Endothelial cell of umbilical vein (primary cell): ENCODE data around the gene PPP3CA. TPM values are rescaled to one million over a fixed set of nuclear protein-coding genes. Genes with fewer than 3 reads are reported as not detected.
A peak's percentile ranks its signal among the peaks of the same experiment; 100 is the strongest.

ENCODE experiments used
- BruUV-seq: library from RNA; stranded (reverse); fragments of 400-500 nt; replicated peaks from 2 replicates; lab custom pipeline; 2021; lab: Mats Ljungman, UMichigan
- CTCF ChIA-PET: fragments of 300-600, 350-600 bp; sonication (Branson Sonifier 250); formaldehyde crosslinking; loops from one replicate; lab custom pipeline; 2021; ENCODE audit warnings: antibody characterized with exemption, inconsistent platforms; lab: Charles Lee
- POLR2A ChIA-PET: fragments of 300-600, 350-600 bp; sonication (Branson Sonifier 250); formaldehyde crosslinking; loops from one replicate; lab custom pipeline; 2021; ENCODE audit warnings: antibody characterized with exemption, inconsistent platforms; lab: Charles Lee
- DNase-seq: peaks from one replicate; pipeline ENCODE4 v3.0.0-alpha.2; 2011; ENCODE audit warnings: low read depth, low spot score
- FAIRE-seq: peaks from 2 replicates; lab custom pipeline; 2011; peaks lifted over from hg19 to GRCh38; lab: Jason Lieb, UNC
- H2AFZ ChIP-seq: 2 replicates; pipeline ENCODE4 v1.6.0; 2012; ENCODE audit warnings: low read depth, low read length, control low read depth, inconsistent platforms
- H3K27ac ChIP-seq: 2 replicates; pipeline ENCODE4 v1.5.1; 2011; ENCODE audit warnings: low read depth, mild to moderate bottlenecking, control low read depth, low read length, moderate library complexity; ENCODE audit not compliant: insufficient read depth
- H3K27me3 ChIP-seq, 2 experiments: 2 replicates each; pipeline versions ENCODE4 v1.6.0 to v1.6.1; 2011; ENCODE audit warnings: low read length in 2 of 2, mixed read lengths in 1 of 2; ENCODE audit not compliant: control insufficient read depth in 2 of 2, insufficient read depth in 2 of 2
- H3K36me3 ChIP-seq, 2 experiments: 2 replicates in 1 of 2; 3 replicates in 1 of 2; pipeline ENCODE4 v1.5.1; 2011; ENCODE audit warnings: low read length in 2 of 2, mild to moderate bottlenecking in 1 of 2, moderate library complexity in 1 of 2; ENCODE audit not compliant: control insufficient read depth in 2 of 2, insufficient read depth in 2 of 2; ENCODE audit errors: extremely low read depth in 1 of 2
- H3K4me1 ChIP-seq: 3 replicates; pipeline ENCODE4 v1.5.1; 2011; ENCODE audit warnings: mild to moderate bottlenecking, low read length; ENCODE audit not compliant: control insufficient read depth, insufficient read depth; ENCODE audit errors: extremely low read depth
- H3K4me2 ChIP-seq: 2 replicates; pipeline ENCODE4 v1.6.1; 2011; ENCODE audit warnings: low read length, control low read depth, mixed read lengths; ENCODE audit not compliant: insufficient read depth
- H3K4me3 ChIP-seq, 3 experiments: fragments of 200-600 bp in 1 of 3; sonication (generic), shearing (Covaris generic) in 1 of 3; replicated peaks in 1 of 3; 2 replicates each; pipeline ENCODE4 v1.5.1; 2011 to 2016; ENCODE audit warnings: control low read depth in 3 of 3, low read length in 3 of 3, mild to moderate bottlenecking in 2 of 3, inconsistent platforms in 1 of 3, low read depth in 1 of 3, moderate library complexity in 1 of 3; ENCODE audit not compliant: insufficient read depth in 1 of 3
- H3K79me2 ChIP-seq: 2 replicates; pipeline ENCODE4 v1.6.0; 2012; ENCODE audit warnings: low read length, inconsistent platforms; ENCODE audit not compliant: control insufficient read depth, insufficient read depth
- H3K9ac ChIP-seq: replicated peaks from 2 replicates; pipeline ENCODE3; 2011; ENCODE audit warnings: low read length, control low read depth; ENCODE audit not compliant: insufficient read depth; ENCODE audit errors: extremely low read depth
- H3K9me1 ChIP-seq: replicated peaks from 3 replicates; pipeline ENCODE4 v1.6.0; 2011; ENCODE audit warnings: mild to moderate bottlenecking, low read length; ENCODE audit not compliant: control insufficient read depth, insufficient read depth; ENCODE audit errors: extremely low read depth
- H3K9me3 ChIP-seq: replicated peaks from 2 replicates; pipeline ENCODE4 v1.5.1; 2012; ENCODE audit warnings: low read length, inconsistent platforms; ENCODE audit not compliant: control insufficient read depth, insufficient read depth
- H4K20me1 ChIP-seq: replicated peaks from 2 replicates; pipeline ENCODE3; 2011; ENCODE audit warnings: mild to moderate bottlenecking, low read length; ENCODE audit not compliant: control insufficient read depth, insufficient read depth; ENCODE audit errors: extremely low read depth
- CTCF ChIP-seq, 2 donors: IDR thresholded peaks; 1 replicate in 1 of 2; 2 replicates in 1 of 2; pipeline ENCODE4 v1.5.1; 2011; ENCODE audit warnings: low read length in 2 of 2, mild to moderate bottlenecking in 2 of 2, moderate library complexity in 2 of 2, control low read depth in 1 of 2, inconsistent platforms in 1 of 2, low read depth in 1 of 2; ENCODE audit not compliant: insufficient read depth in 1 of 2; ENCODE audit errors: extremely low read depth in 1 of 2
- EZH2 ChIP-seq: IDR thresholded peaks from 2 replicates; pipeline ENCODE4 v1.6.1; 2012; ENCODE audit warnings: borderline replicate concordance, low read depth, mild to moderate bottlenecking, moderate library complexity, low read length, inconsistent platforms; ENCODE audit not compliant: severe bottlenecking
- FOS ChIP-seq: IDR thresholded peaks from 2 replicates; pipeline ENCODE4 v1.6.1; 2011; ENCODE audit warnings: mild to moderate bottlenecking, low read length, moderate library complexity, borderline replicate concordance; ENCODE audit not compliant: insufficient read depth
- GATA2 ChIP-seq: IDR thresholded peaks from 2 replicates; pipeline ENCODE4 v1.7.0; 2011; ENCODE audit warnings: low read depth, mild to moderate bottlenecking, moderate library complexity, mixed read lengths, low read length; ENCODE audit not compliant: insufficient read length, insufficient read depth
- JUN ChIP-seq: IDR thresholded peaks from 2 replicates; pipeline ENCODE4 v1.6.1; 2011; ENCODE audit warnings: borderline replicate concordance, low read depth; ENCODE audit not compliant: insufficient read length, insufficient read depth
- MAX ChIP-seq: IDR thresholded peaks from 2 replicates; pipeline ENCODE4 v1.6.1; 2011; ENCODE audit not compliant: insufficient read depth, insufficient read length
- MYC ChIP-seq: IDR thresholded peaks from one replicate; pipeline ENCODE4 v1.6.1; 2011; ENCODE audit warnings: mild to moderate bottlenecking, low read depth, low read length
- POLR2A ChIP-seq: IDR thresholded peaks from 2 replicates; pipeline ENCODE4 v1.6.1; 2012; ENCODE audit warnings: low read depth, mild to moderate bottlenecking, control low read depth, low read length
- POLR2AphosphoS5 ChIP-seq: IDR thresholded peaks from 2 replicates; pipeline ENCODE4 v1.6.1; 2012; ENCODE audit warnings: low read depth, mild to moderate bottlenecking, control low read depth, low read length, moderate library complexity; ENCODE audit not compliant: insufficient read depth
- dilution Hi-C: fragments of 300-500 bp; cut with MboI; formaldehyde crosslinking; loops from one replicate; pipeline ENCODE4 v1.15.0; 2019; ENCODE audit warnings: low sequenced_read_pairs; ENCODE audit not compliant: extremely low pct_ligation_motif_present
- intact Hi-C: fragments of 100-400 bp; cut with micrococcal nuclease; formaldehyde crosslinking; loops from one replicate; pipeline ENCODE4 v1.10.0; 2022
- polyA plus RNA-seq, 4 experiments: library from polyadenylated mRNA; depleted of rRNA in 3 of 4; stranded (reverse) in 3 of 4; unstranded in 1 of 4; fragments of >200 nt; gene quantifications; 2 replicates each; pipeline versions ENCODE4 v1.2.1 to v1.2.3, GENCODE V29; 2011 to 2012; ENCODE audit warnings: missing spikeins in 1 of 4
- total RNA-seq: library from RNA; stranded (reverse); gene quantifications from 2 replicates; pipeline ENCODE4 v1.2.3, GENCODE V29; 2021

The PPP3CA gene
- total and polyA plus RNA-seq, 2 donors (not counting 3 experiments of a cell fraction or from before 2014, with no cell fraction given) = 7.0 to 43.3 TPM

GRCh38 chr4:101271516-101271915 is 75.8 kb downstream of the PPP3CA start:
- CTCF ChIA-PET = no interaction called here
- POLR2A ChIA-PET = no interaction called here
- intact Hi-C loops = no loop called here

More at GRCh38 chr4:101271516-101271915, 75.8 kb downstream of the PPP3CA start:
- Histone ChIP-seq H3K4me3 (no peak overlapping the region), H3K9ac (no peak overlapping the region), H3K9me1 (no peaks in the 10 kb centered on the region), H3K27me3 (no peaks in the 10 kb centered on the region), H3K4me1 (peaks cover 30% of the 10 kb centered on the region), H3K79me2 (peaks cover 9% of the 10 kb centered on the region), H4K20me1 (no peaks in the 10 kb centered on the region), H2AFZ (no peak overlapping the region), H3K9me3 (no peaks in the 10 kb centered on the region), H3K36me3 (no peaks in the 10 kb centered on the region), H3K4me2 (peak overlapping the region; percentile 34), H3K27ac (no peak overlapping the region)
- BruUV-seq = no TSS peak
- dilution Hi-C loops = no loop called here
- DNase-seq (peak; percentile 58), FAIRE-seq (peak; percentile 28)
- no peak for TF ChIP-seq CTCF (IDR thresholded peaks at IDR 0.05; ENCODE audit: extremely low read depth in 1 of 2, insufficient read depth in 1 of 2, low read depth in 1 of 2, low read length in 2 of 2)
- TF ChIP-seq MYC = no peak
- no peak for TF ChIP-seq MAX
- peak; percentile 38 for TF ChIP-seq GATA2
- TF ChIP-seq POLR2AphosphoS5 = no peak
- no peak for TF ChIP-seq POLR2A
- TF ChIP-seq JUN = peak; percentile 39
- TF ChIP-seq EZH2 = no peak
- TF ChIP-seq FOS = peak; percentile 76
